PC-3 (cell line): ENCODE measurements around the gene LIPH.

Experiments
- CTCF ChIP-seq: fragments of 300-600 bp; sonication (generic); conservative IDR thresholded peaks from 2 replicates; pipeline ENCODE4 v1.5.1; 2017; ENCODE audit warnings: antibody characterized with exemption, low read depth, mild to moderate bottlenecking, low read length
- EZH2 ChIP-seq: fragments of 300-600 bp; sonication (generic); IDR thresholded peaks from one replicate; pipeline ENCODE4 v1.6.1; 2017; ENCODE audit warnings: antibody characterized with exemption, mild to moderate bottlenecking, low read length; ENCODE audit not compliant: unreplicated experiment

DNA sequence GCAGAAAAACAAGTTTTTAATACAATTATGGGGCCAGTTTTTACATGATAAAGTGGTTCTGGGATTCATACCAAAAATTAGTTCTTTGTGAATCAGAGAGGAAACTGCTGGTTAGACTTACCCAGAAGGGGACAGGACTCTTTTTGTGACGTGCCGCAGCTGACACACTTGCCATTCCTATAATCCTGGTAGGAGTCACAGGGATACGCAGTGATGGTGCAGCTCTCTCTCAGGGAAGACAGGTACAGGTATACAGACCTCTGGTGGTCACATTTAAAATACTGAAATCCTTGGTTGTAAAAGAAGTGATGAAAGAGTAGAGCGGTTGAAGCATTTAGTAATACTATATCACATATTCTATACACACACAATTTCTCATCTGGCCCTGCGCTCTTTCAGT lies 33.4 kb downstream of the LIPH start:
- TF ChIP-seq CTCF (peak; percentile 35; the same call in 1 of the 2 replicates), EZH2 (no peak)
